Measurements from ENCODE around the gene CBX3. TPM values are rescaled to one million over a fixed set of nuclear protein-coding genes. Genes with fewer than 3 reads are reported as not detected.

Gene CBX3
- total and polyA plus RNA-seq, 7 donors = 58.1 to 101 (median 94.9) TPM

DNA sequence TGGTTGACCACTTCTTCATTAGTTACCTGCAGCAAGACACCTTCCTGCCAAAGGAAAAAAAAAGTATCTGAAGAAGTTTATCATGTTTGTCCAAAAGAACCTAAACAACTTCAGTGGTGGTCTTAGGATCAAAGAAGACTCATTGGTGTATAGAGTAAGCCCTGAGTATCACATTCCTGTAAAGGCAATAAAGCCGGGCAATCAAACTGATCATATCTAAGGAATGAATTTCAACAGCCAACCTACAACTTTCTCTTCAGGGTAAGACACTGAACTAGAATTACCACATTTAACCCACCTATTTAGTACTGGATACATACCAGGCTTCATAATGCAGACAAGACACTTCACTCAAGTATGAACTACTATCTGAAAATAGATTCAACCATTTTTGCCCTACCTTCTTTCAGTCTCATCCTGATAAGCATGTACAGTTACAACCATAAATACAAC, 11.1 kb upstream of the CBX3 start:
- Histone ChIP-seq H3K36me3 (peaks cover 30 to 90% (median 61%) of the 10 kb centered on the region in 4 donors), H3K27ac (no peak overlapping the region), H3K4me1 (peaks cover 0 to 49% (median 39%) of the 10 kb centered on the region in 4 donors), H3K9me3 (no peaks in the 10 kb centered on the region), H3K27me3 (no peaks in the 10 kb centered on the region), H3K4me3 (no peak overlapping the region)
- intact Hi-C loops (cut with DNase I) = no loop called here
- TF ChIP-seq EP300 (IDR thresholded peaks at IDR 0.05) = no peak
- TF ChIP-seq, protein P1, sequence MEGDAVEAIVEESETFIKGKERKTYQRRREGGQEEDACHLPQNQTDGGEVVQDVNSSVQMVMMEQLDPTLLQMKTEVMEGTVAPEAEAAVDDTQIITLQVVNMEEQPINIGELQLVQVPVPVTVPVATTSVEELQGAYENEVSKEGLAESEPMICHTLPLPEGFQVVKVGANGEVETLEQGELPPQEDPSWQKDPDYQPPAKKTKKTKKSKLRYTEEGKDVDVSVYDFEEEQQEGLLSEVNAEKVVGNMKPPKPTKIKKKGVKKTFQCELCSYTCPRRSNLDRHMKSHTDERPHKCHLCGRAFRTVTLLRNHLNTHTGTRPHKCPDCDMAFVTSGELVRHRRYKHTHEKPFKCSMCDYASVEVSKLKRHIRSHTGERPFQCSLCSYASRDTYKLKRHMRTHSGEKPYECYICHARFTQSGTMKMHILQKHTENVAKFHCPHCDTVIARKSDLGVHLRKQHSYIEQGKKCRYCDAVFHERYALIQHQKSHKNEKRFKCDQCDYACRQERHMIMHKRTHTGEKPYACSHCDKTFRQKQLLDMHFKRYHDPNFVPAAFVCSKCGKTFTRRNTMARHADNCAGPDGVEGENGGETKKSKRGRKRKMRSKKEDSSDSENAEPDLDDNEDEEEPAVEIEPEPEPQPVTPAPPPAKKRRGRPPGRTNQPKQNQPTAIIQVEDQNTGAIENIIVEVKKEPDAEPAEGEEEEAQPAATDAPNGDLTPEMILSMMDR (IDR thresholded peaks at IDR 0.05) = no peak
- TF ChIP-seq POLR2AphosphoS5 (IDR thresholded peaks at IDR 0.05) = no peak
- no peak for TF ChIP-seq POLR2A (IDR thresholded peaks at IDR 0.05)
- DNase-seq = no peak
- 63 to 90% methylated on average over 1 of the region's 1 CpG for whole genome bisulfite sequencing, 2 donors

DNA sequence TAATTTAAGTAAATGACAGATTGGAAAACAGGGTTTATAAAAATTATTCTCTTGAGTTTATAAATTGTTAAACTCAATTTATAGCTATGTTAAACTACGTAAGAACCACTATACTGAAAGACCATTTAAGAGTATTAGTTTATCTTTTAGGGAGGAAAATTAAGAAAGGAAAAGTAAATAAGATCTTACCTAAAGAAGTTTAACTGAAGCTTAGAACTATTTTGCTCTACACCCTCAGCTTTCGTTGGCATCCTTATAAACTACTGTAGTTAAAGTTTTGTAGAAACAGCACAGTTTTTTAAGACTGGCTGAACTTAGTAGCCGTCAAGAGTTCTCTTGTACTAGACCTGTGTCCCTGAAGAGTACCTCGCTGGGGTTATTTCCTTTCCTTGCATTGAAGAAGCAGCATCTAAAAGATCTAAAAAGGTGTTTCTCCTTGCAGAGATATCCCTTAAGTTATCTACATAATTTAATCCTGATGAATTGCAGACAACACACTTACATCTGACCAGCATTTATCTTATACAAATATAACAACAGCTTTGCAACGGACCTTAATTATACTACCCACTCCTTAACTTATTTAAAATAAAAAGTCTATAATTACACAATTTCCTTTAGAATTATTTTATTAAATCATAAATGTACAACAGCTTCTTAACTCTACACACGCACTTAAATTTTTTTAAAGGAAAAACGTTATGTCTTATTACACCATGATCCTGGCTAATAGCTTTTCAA, 10.1 kb upstream of the CBX3 start:
- H3K27me3 ChIP-seq = no peaks in the 10 kb centered on the region
- no peak overlapping the region for H3K4me3 ChIP-seq
- H3K27ac ChIP-seq = no peak overlapping the region
- H3K4me1 ChIP-seq = peaks cover 0 to 59% (median 49%) of the 10 kb centered on the region in 4 donors
- H3K9me3 ChIP-seq = no peaks in the 10 kb centered on the region
- intact Hi-C loops (cut with DNase I) = no loop called here
- TF ChIP-seq EP300 (IDR thresholded peaks at IDR 0.05) = no peak
- TF ChIP-seq POLR2AphosphoS5 (IDR thresholded peaks at IDR 0.05) = no peak
- TF ChIP-seq, protein P1 (IDR thresholded peaks at IDR 0.05) = no peak
- TF ChIP-seq POLR2A (IDR thresholded peaks at IDR 0.05) = no peak
- peaks cover 34 to 96% (median 70%) of the 10 kb centered on the region in 4 donors for H3K36me3 ChIP-seq
- WGBS, 2 donors = 69 to 79% methylated on average over 7 of the region's 7 CpGs
- DNase-seq = no peak

DNA sequence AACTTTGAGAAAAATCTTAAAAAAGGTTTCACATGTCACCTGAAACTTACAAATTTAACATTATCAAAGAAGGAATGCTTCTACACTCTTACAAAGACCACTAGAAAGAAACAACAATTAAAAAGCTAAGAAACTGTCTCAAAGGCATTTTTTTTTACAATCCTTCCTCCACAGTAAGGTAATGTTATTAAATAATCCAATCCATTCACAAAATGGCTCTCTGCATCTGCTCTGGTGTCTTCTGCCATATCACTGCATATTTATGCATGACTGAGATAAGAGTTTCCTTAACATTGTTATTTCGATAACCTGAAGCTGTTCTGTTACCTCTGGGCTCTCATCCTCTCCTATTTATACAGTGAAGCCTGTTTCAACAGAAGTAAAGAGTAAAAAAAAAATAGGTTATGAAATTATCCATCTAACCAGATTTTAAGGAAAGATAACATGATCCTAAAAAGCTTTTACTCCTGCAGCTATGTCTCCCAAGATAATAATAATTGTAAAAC, 9.5 kb upstream of the CBX3 start:
- Histone ChIP-seq H3K27ac (no peak overlapping the region), H3K9me3 (no peaks in the 10 kb centered on the region), H3K36me3 (peaks cover 40 to 99% (median 75%) of the 10 kb centered on the region in 4 donors), H3K4me1 (peaks cover 0 to 65% (median 55%) of the 10 kb centered on the region in 4 donors), H3K4me3 (no peak overlapping the region), H3K27me3 (no peaks in the 10 kb centered on the region)
- no peak for TF ChIP-seq POLR2A (IDR thresholded peaks at IDR 0.05)
- TF ChIP-seq, protein P1 (IDR thresholded peaks at IDR 0.05) = no peak
- no peak for TF ChIP-seq POLR2AphosphoS5 (IDR thresholded peaks at IDR 0.05)
- no peak for TF ChIP-seq EP300 (IDR thresholded peaks at IDR 0.05)
- intact Hi-C loops (cut with DNase I) = no loop called here
- DNase-seq = no peak
- 73 to 84% methylated on average over 1 of the region's 1 CpG for WGBS, 2 donors

DNA sequence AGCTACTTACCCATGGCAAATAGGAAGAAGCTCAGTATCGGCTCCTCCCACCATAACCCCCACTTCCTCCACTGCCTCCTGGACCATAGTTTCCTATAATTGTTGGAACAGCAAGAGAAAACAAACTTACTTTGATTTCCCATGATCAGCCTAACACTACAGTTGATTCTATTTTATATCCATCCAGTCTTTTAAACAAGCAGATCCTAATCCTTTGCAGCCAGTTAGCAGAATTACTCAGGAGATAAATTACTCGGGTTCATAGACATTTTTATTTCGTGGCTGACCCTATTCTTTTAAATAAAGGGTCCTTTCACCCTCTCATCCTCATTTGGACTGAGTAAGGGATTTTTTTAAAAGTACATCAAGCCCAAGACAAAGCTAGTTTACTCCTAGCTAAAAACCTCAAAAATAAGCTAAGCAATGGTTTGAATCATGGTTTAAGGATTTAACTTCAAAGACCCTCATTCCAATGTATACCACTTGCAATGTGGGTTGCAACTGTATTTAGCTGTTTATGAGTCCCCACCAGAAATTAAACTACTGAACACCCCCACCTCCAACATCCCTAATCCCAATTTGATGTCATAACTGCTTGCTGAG, 9.0 kb upstream of the CBX3 start:
- H3K36me3 ChIP-seq = peaks cover 42 to 100% (median 76%) of the 10 kb centered on the region in 4 donors
- no peaks in the 10 kb centered on the region for H3K27me3 ChIP-seq
- H3K27ac ChIP-seq = no peak overlapping the region
- H3K9me3 ChIP-seq = no peaks in the 10 kb centered on the region
- no peak for DNase-seq
- H3K4me3 ChIP-seq = no peak overlapping the region
- H3K4me1 ChIP-seq = peaks cover 0 to 67% (median 61%) of the 10 kb centered on the region in 4 donors
- intact Hi-C loops (cut with DNase I) = no loop called here
- WGBS, 2 donors = 68 to 69% methylated on average over 3 of the region's 3 CpGs
- TF ChIP-seq POLR2AphosphoS5 (IDR thresholded peaks at IDR 0.05) (no peak), POLR2A (IDR thresholded peaks at IDR 0.05) (no peak), EP300 (IDR thresholded peaks at IDR 0.05) (no peak)
- TF ChIP-seq, protein P1 (IDR thresholded peaks at IDR 0.05) = no peak
